Measurements from ENCODE around the gene TMEM272. TPM values are rescaled to one million over a fixed set of nuclear protein-coding genes. Genes with fewer than 3 reads are reported as not detected.

Gene TMEM272
- total RNA-seq, 1 experiment from 2014 or later = 0.15 TPM

DNA sequence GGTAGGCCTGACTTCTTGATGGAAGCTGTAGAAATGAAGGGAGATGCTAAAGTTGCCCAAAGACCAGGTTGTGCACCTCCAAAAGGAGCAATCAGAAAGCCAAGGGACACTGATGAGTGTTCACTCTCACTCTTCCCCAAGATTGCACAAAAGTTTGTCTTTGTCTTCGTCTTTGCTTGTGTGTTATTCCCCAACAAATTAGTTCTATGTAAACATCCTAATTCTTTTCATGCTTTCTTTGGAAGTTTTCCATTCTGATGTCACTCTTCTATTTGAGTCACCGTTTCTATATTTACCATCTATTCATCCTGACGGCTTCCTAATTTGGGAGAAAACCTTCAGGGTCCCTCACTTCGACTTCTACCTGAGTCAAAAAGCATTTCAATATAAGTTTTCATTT, 3.7 kb upstream of the TMEM272 start:
- Histone ChIP-seq H3K27me3 (ENCODE audit: control insufficient read depth, insufficient read depth, low read length) (peaks cover 3% of the 10 kb centered on the region; the same call in 1 of the 2 replicates), H3K4me3 (ENCODE audit: low read depth in 2 of 2, low read length in 2 of 2) (no peak overlapping the region), H3K36me3 (ENCODE audit: control insufficient read depth, insufficient read depth, low read length) (no peaks in the 10 kb centered on the region), H3K4me1 (ENCODE audit: control insufficient read depth, insufficient read depth, low read length) (no peaks in the 10 kb centered on the region), H3K27ac (ENCODE audit: low read length) (no peak overlapping the region), H3K9me3 (ENCODE audit: control insufficient read depth, insufficient read depth, low read depth, low read length) (no peaks in the 10 kb centered on the region)
- BruUV-seq (replicated peaks) = no TSS peak
- DNase-seq (ENCODE audit: low read depth, low spot score) = no peak
- no peak for TF ChIP-seq TCF7L2 (IDR thresholded peaks at IDR 0.05; ENCODE audit: low read depth, low read length)
- no peak for TF ChIP-seq SIN3A (IDR thresholded peaks at IDR 0.05; ENCODE audit: borderline replicate concordance, insufficient read depth, low read depth, low read length)
- TF ChIP-seq, protein P1, sequence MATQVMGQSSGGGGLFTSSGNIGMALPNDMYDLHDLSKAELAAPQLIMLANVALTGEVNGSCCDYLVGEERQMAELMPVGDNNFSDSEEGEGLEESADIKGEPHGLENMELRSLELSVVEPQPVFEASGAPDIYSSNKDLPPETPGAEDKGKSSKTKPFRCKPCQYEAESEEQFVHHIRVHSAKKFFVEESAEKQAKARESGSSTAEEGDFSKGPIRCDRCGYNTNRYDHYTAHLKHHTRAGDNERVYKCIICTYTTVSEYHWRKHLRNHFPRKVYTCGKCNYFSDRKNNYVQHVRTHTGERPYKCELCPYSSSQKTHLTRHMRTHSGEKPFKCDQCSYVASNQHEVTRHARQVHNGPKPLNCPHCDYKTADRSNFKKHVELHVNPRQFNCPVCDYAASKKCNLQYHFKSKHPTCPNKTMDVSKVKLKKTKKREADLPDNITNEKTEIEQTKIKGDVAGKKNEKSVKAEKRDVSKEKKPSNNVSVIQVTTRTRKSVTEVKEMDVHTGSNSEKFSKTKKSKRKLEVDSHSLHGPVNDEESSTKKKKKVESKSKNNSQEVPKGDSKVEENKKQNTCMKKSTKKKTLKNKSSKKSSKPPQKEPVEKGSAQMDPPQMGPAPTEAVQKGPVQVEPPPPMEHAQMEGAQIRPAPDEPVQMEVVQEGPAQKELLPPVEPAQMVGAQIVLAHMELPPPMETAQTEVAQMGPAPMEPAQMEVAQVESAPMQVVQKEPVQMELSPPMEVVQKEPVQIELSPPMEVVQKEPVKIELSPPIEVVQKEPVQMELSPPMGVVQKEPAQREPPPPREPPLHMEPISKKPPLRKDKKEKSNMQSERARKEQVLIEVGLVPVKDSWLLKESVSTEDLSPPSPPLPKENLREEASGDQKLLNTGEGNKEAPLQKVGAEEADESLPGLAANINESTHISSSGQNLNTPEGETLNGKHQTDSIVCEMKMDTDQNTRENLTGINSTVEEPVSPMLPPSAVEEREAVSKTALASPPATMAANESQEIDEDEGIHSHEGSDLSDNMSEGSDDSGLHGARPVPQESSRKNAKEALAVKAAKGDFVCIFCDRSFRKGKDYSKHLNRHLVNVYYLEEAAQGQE (IDR thresholded peaks at IDR 0.05; ENCODE audit: insufficient read depth in 1 of 2, low read depth in 2 of 2, low read length in 1 of 2) = no peak
- TF ChIP-seq, protein P2, sequence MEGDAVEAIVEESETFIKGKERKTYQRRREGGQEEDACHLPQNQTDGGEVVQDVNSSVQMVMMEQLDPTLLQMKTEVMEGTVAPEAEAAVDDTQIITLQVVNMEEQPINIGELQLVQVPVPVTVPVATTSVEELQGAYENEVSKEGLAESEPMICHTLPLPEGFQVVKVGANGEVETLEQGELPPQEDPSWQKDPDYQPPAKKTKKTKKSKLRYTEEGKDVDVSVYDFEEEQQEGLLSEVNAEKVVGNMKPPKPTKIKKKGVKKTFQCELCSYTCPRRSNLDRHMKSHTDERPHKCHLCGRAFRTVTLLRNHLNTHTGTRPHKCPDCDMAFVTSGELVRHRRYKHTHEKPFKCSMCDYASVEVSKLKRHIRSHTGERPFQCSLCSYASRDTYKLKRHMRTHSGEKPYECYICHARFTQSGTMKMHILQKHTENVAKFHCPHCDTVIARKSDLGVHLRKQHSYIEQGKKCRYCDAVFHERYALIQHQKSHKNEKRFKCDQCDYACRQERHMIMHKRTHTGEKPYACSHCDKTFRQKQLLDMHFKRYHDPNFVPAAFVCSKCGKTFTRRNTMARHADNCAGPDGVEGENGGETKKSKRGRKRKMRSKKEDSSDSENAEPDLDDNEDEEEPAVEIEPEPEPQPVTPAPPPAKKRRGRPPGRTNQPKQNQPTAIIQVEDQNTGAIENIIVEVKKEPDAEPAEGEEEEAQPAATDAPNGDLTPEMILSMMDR (IDR thresholded peaks at IDR 0.05) = no peak
- no peak for TF ChIP-seq POLR2AphosphoS5 (IDR thresholded peaks at IDR 0.05; ENCODE audit: low read depth, low read length)
- in situ Hi-C loops (cut with HindIII; ENCODE audit: low pct_unique_long_range_greater_than_20kb, low sequenced_read_pairs) (no loop called here), intact Hi-C loops (cut with micrococcal nuclease; ENCODE audit: unreplicated experiment) (no loop called here)
- no peak for ATAC-seq
- ChIA-PET POLR2A (no interaction called here), CTCF (no interaction called here)

DNA sequence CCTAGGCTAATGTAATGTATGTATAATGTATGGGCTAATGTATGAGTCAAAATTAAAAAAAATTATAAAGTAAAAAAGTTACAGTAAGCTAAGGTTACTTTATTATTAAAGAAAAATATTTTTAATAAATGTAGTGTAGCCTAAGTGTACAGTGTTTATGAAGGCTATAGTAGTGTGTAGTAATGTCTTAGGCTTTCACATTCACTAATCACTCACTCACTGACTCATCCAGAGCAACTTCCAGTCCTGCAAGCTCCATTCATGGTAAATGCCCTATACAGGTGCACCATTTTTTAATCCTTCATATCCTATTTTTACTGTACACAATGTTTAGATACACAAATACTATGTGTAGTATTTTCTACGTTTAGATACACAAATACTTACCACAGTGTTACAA, 1.8 kb upstream of the TMEM272 start:
- Histone ChIP-seq H3K27ac (ENCODE audit: low read length) (no peak overlapping the region), H3K9me3 (ENCODE audit: control insufficient read depth, insufficient read depth, low read depth, low read length) (no peaks in the 10 kb centered on the region), H3K4me1 (ENCODE audit: control insufficient read depth, insufficient read depth, low read length) (no peaks in the 10 kb centered on the region), H3K36me3 (ENCODE audit: control insufficient read depth, insufficient read depth, low read length) (no peaks in the 10 kb centered on the region), H3K4me3 (ENCODE audit: low read depth in 2 of 2, low read length in 2 of 2) (no peak overlapping the region), H3K27me3 (ENCODE audit: control insufficient read depth, insufficient read depth, low read length) (peaks cover 3% of the 10 kb centered on the region; the same call in 1 of the 2 replicates)
- in situ Hi-C loops (cut with HindIII; ENCODE audit: low pct_unique_long_range_greater_than_20kb, low sequenced_read_pairs) = no loop called here
- CTCF ChIA-PET = no interaction called here
- POLR2A ChIA-PET = no interaction called here
- DNase-seq (ENCODE audit: low read depth, low spot score) = no peak
- TF ChIP-seq, protein P1 (IDR thresholded peaks at IDR 0.05; ENCODE audit: insufficient read depth in 1 of 2, low read depth in 2 of 2, low read length in 1 of 2) = no peak
- no peak for TF ChIP-seq TCF7L2 (IDR thresholded peaks at IDR 0.05; ENCODE audit: low read depth, low read length)
- no peak for TF ChIP-seq POLR2AphosphoS5 (IDR thresholded peaks at IDR 0.05; ENCODE audit: low read depth, low read length)
- no peak for TF ChIP-seq SIN3A (IDR thresholded peaks at IDR 0.05; ENCODE audit: borderline replicate concordance, insufficient read depth, low read depth, low read length)
- TF ChIP-seq, protein P2 (IDR thresholded peaks at IDR 0.05) = no peak
- BruUV-seq (replicated peaks) = no TSS peak
- no peak for ATAC-seq
- intact Hi-C loops (cut with micrococcal nuclease; ENCODE audit: unreplicated experiment) = no loop called here

All from Panc1 (cell line).